HCT116 (cell line): Measurements from ENCODE around the gene FMR1.

Experiments
- CTCF ChIP-seq, 3 experiments: fragments of 200-600 bp in 1 of 3; sonication (generic) in 1 of 3; IDR thresholded peaks in 2 of 3; conservative IDR thresholded peaks in 1 of 3; 2 replicates each; pipeline ENCODE4 v1.5.1; 2012 to 2017; ENCODE audit warnings: low read depth in 2 of 3, low read length in 2 of 3, antibody characterized with exemption in 1 of 3, borderline replicate concordance in 1 of 3, control low read depth in 1 of 3, mild to moderate bottlenecking in 1 of 3, mixed read lengths in 1 of 3, mixed run types in 1 of 3, moderate library complexity in 1 of 3; ENCODE audit not compliant: insufficient read depth in 1 of 3
- EZH2 ChIP-seq: fragments of 200-600 bp; sonication (generic); IDR thresholded peaks from 2 replicates; pipeline ENCODE4 v1.6.1; 2017; ENCODE audit warnings: antibody characterized with exemption, mixed run types
- JUND ChIP-seq: IDR thresholded peaks from 2 replicates; pipeline ENCODE4 v1.6.1; 2012
- POLR2A ChIP-seq: IDR thresholded peaks from 2 replicates; pipeline ENCODE4 v1.7.0; 2011; ENCODE audit warnings: borderline replicate concordance; ENCODE audit not compliant: insufficient read depth, insufficient read length; ENCODE audit errors: extremely low read depth
- RAD21 ChIP-seq: IDR thresholded peaks from 2 replicates; pipeline ENCODE4 v1.6.1; 2012; ENCODE audit warnings: low read depth, mild to moderate bottlenecking
- REST ChIP-seq: IDR thresholded peaks from 2 replicates; pipeline ENCODE4 v1.6.1; 2012; ENCODE audit warnings: low read depth
- SIN3A ChIP-seq: IDR thresholded peaks from 2 replicates; pipeline ENCODE4 v1.6.1; 2012; ENCODE audit warnings: low read depth
- ZNF274 ChIP-seq: fragments of 200-500 bp; sonication (Bioruptor generic); IDR thresholded peaks from 2 replicates; pipeline ENCODE4 v1.6.1; 2014; ENCODE audit warnings: mild to moderate bottlenecking, low read depth, low read length, inconsistent platforms

- TF ChIP-seq CTCF (IDR thresholded peaks at IDR 0.05 in 2 of 3, conservative IDR thresholded peaks at IDR 0.05 in 1 of 3; ENCODE audit: borderline replicate concordance in 1 of 3, insufficient read depth in 1 of 3, low read depth in 2 of 3, low read length in 2 of 3) (no peak), EZH2 (no peak), JUND (no peak), POLR2A (no peak), ZNF274 (no peak), RAD21 (no peak), REST (no peak), SIN3A (no peak)
Measured at GRCh38 chrX:147920161-147920666, 8.5 kb downstream of the FMR1 start.
